ENCODE data around the gene ADGRV1.

GRCh38 chr5:90917928-90918668 is 359.5 kb downstream of the ADGRV1 start:
- TF ChIP-seq MYNN (tag by site-specific recombination; IDR thresholded peaks at IDR 0.05; ENCODE audit: borderline replicate concordance) (no peak), KLF1 (tag by site-specific recombination; IDR thresholded peaks at IDR 0.05) (no peak), ZFP3 (tag by site-specific recombination; IDR thresholded peaks at IDR 0.05; ENCODE audit: low read depth) (no peak), CTCF (tag by site-specific recombination; IDR thresholded peaks at IDR 0.05) (no peak), ZNF529 (tag by site-specific recombination; IDR thresholded peaks at IDR 0.05; ENCODE audit: insufficient replicate concordance) (no peak), ZNF624 (tag by site-specific recombination; IDR thresholded peaks at IDR 0.05) (no peak), ZBTB26 (tag by site-specific recombination; optimal IDR thresholded peaks at IDR 0.05) (no peak), ZBTB44 (tag by site-specific recombination; IDR thresholded peaks at IDR 0.05) (no peak), ZNF843 (tag by site-specific recombination; IDR thresholded peaks at IDR 0.05) (no peak)
